T-cell (primary cell): Measurements from ENCODE around the gene SSBP4. TPM values are rescaled to one million over a fixed set of nuclear protein-coding genes. Genes with fewer than 3 reads are reported as not detected.

ENCODE experiments used
- ATAC-seq, 4 experiments: fragments of 200-7000 bp in 3 of 4; fragments of 150-1000 bp in 1 of 4; cut with Tn5 transposase; replicated peaks in 1 of 4; 1 replicate in 3 of 4; 2 replicates in 1 of 4; pipeline ENCODE4 v1.10.0; 2021; ENCODE audit warnings: moderate library complexity in 3 of 4, mild to moderate bottlenecking in 2 of 4, moderate number of reproducible peaks in 1 of 4
- CTCF ChIA-PET, 2 donors: fragments of 300-600 bp; sonication (Branson Sonifier 250); formaldehyde crosslinking; loops; one replicate each; lab custom pipeline; 2022; ENCODE audit warnings: antibody characterized with exemption in 2 of 2; lab: Charles Lee
- POLR2A ChIA-PET, 2 donors: fragments of 300-600 bp; sonication (Branson Sonifier 250); formaldehyde crosslinking; loops; one replicate each; lab custom pipeline; 2022; ENCODE audit warnings: antibody characterized with exemption in 2 of 2; lab: Charles Lee
- DNase-seq, 35 experiments: peaks; one replicate each; pipeline versions ENCODE4 v3.0.0 to v3.0.0-alpha.2; 2013 to 2023
- H3K27ac ChIP-seq: one replicate; pipeline ENCODE4 v1.5.1; 2013; ENCODE audit warnings: low read length
- H3K27me3 ChIP-seq, 2 experiments: replicated peaks in 1 of 2; 1 replicate in 1 of 2; 2 replicates in 1 of 2; pipeline versions ENCODE4 v1.6.1 to v1.7.0; 2013; ENCODE audit warnings: low read length in 1 of 2, mixed read lengths in 1 of 2; ENCODE audit not compliant: control insufficient read depth in 2 of 2, insufficient read depth in 2 of 2; ENCODE audit errors: extremely low read depth in 1 of 2
- H3K36me3 ChIP-seq, 2 donors: 1 replicate in 1 of 2; 2 replicates in 1 of 2; pipeline versions ENCODE4 v1.6.1 to v1.7.0; 2013; ENCODE audit warnings: low read length in 1 of 2; ENCODE audit not compliant: control insufficient read depth in 2 of 2, insufficient read depth in 1 of 2; ENCODE audit errors: extremely low read depth in 1 of 2
- H3K4me1 ChIP-seq, 2 experiments: 1 replicate in 1 of 2; 2 replicates in 1 of 2; pipeline versions ENCODE4 v1.6.1 to v1.7.0; 2013; ENCODE audit warnings: low read length in 2 of 2, mixed read lengths in 1 of 2; ENCODE audit not compliant: insufficient read depth in 2 of 2, control insufficient read depth in 1 of 2; ENCODE audit errors: extremely low read depth in 1 of 2
- H3K4me3 ChIP-seq, 2 donors: 1 replicate in 1 of 2; 2 replicates in 1 of 2; pipeline versions ENCODE4 v1.5.1 to v1.7.0; 2013; ENCODE audit warnings: mild to moderate bottlenecking in 2 of 2, low read length in 1 of 2, moderate library complexity in 1 of 2; ENCODE audit not compliant: control insufficient read depth in 1 of 2; ENCODE audit errors: extremely low read depth in 1 of 2
- H3K9me3 ChIP-seq: 2 replicates; pipeline ENCODE4 v1.7.0; 2013
- H3K27ac Mint-ChIP-seq, 2 donors: one replicate each; pipeline ENCODE4 v1.8.0; 2020 to 2021; ENCODE audit warnings: mild to moderate bottlenecking in 2 of 2, mixed read lengths in 2 of 2
- H3K27me3 Mint-ChIP-seq, 2 donors: one replicate each; pipeline ENCODE4 v1.8.0; 2021 to 2022; ENCODE audit warnings: mixed read lengths in 2 of 2
- H3K36me3 Mint-ChIP-seq: one replicate; pipeline ENCODE4 v1.8.0; 2021; ENCODE audit warnings: mixed read lengths
- H3K4me1 Mint-ChIP-seq, 3 donors: one replicate each; pipeline ENCODE4 v1.8.0; 2020 to 2022; ENCODE audit warnings: mixed read lengths in 3 of 3, mild to moderate bottlenecking in 1 of 3
- H3K4me3 Mint-ChIP-seq, 3 donors: one replicate each; pipeline ENCODE4 v1.8.0; 2020 to 2022; ENCODE audit warnings: mild to moderate bottlenecking in 3 of 3, mixed read lengths in 3 of 3, moderate library complexity in 3 of 3
- H3K9me3 Mint-ChIP-seq, 3 donors: one replicate each; pipeline ENCODE4 v1.8.0; 2020 to 2022; ENCODE audit warnings: mixed read lengths in 3 of 3
- WGBS: methylation state at CpG from one replicate; pipeline ENCODE4 v1.1.5; 2013; ENCODE audit warnings: missing lambda C conversion rate; ENCODE audit not compliant: insufficient coverage; 5-methylcytosine and 5-hydroxymethylcytosine counted together
- total RNA-seq, 35 experiments: library from RNA in 6 of 35; stranded (reverse) in 6 of 35; fragments of 120-200 nt in 1 of 35; gene quantifications; one replicate each; pipeline versions ENCODE4 v1.2.1 to v1.2.4 and lab custom pipeline; 2013 to 2026

SSBP4 gene
- total RNA-seq, 5 donors from 2014 or later (not counting 1 experiment from before 2014, with no cell fraction given), result 71.3 to 127 (median 102) TPM

GRCh38 chr19:18426416-18426767 lies 7.2 kb downstream of the SSBP4 start:
- Histone ChIP-seq H3K27me3 (no peaks in the 10 kb centered on the region), H3K4me3 (no peak overlapping the region), H3K36me3 (peaks cover 0 to 6% of the 10 kb centered on the region in 2 donors), H3K27ac (peak overlapping the region; percentile 88), H3K9me3 (no peaks in the 10 kb centered on the region), H3K4me1 (peaks cover 31 to 97% of the 10 kb centered on the region in 2 experiments)
- ATAC-seq (no peak), DNase-seq (no peak)
- CTCF ChIA-PET, result no interaction called here
- Mint-ChIP-seq H3K9me3 (no peaks in the 10 kb centered on the region), H3K4me3 (no peak overlapping the region), H3K27ac (no peak overlapping the region), H3K27me3 (no peaks in the 10 kb centered on the region), H3K36me3 (no peaks in the 10 kb centered on the region), H3K4me1 (peaks cover 34 to 64% (median 45%) of the 10 kb centered on the region in 3 donors)
- POLR2A ChIA-PET, result no interaction called here
- WGBS, result 92% methylated on average over 4 of the region's 8 CpGs

- Mint-ChIP-seq H3K4me1 (peaks cover 26 to 58% (median 39%) of the 10 kb centered on the region in 3 donors), H3K27me3 (no peaks in the 10 kb centered on the region), H3K9me3 (no peaks in the 10 kb centered on the region), H3K27ac (peak overlapping the region; percentile 4 to 39), H3K36me3 (no peaks in the 10 kb centered on the region), H3K4me3 (no peak overlapping the region)
- DNase-seq, result no peak
- ChIA-PET POLR2A (no interaction called here), CTCF (no interaction called here)
- no peaks in the 10 kb centered on the region for H3K9me3 ChIP-seq
- peaks cover 0 to 9% of the 10 kb centered on the region in 2 donors for H3K36me3 ChIP-seq
- peak overlapping the region; percentile 88 for H3K27ac ChIP-seq
- no peaks in the 10 kb centered on the region for H3K27me3 ChIP-seq
- no peak for ATAC-seq
- WGBS, result 93% methylated on average over 12 of the region's 16 CpGs
- peaks cover 29 to 97% of the 10 kb centered on the region in 2 experiments for H3K4me1 ChIP-seq
- no peak overlapping the region for H3K4me3 ChIP-seq
Measured at GRCh38 chr19:18427080-18427742, 8.0 kb downstream of the SSBP4 start.

GRCh38 chr19:18427743-18428113 lies 8.5 kb downstream of the SSBP4 start:
- H3K4me3 ChIP-seq, result no peak overlapping the region
- peak overlapping the region; percentile 88 for H3K27ac ChIP-seq
- ChIA-PET POLR2A (no interaction called here), CTCF (interaction anchor here in 1 of 2 donors (0.6 kb wide), 1 partner anchor 218 kb away, joined by 4 read pairs; no protein-coding TSS in a partner anchor)
- peaks cover 24 to 97% of the 10 kb centered on the region in 2 experiments for H3K4me1 ChIP-seq
- Mint-ChIP-seq H3K4me3 (no peak overlapping the region), H3K27ac (no peak overlapping the region), H3K27me3 (no peaks in the 10 kb centered on the region), H3K9me3 (no peaks in the 10 kb centered on the region), H3K4me1 (peaks cover 23 to 55% (median 35%) of the 10 kb centered on the region in 3 donors), H3K36me3 (no peaks in the 10 kb centered on the region)
- 93% methylated on average over 6 of the region's 12 CpGs for WGBS
- no peak for ATAC-seq
- no peaks in the 10 kb centered on the region for H3K9me3 ChIP-seq
- DNase-seq, result no peak
- H3K36me3 ChIP-seq, result peaks cover 0 to 9% of the 10 kb centered on the region in 2 donors
- H3K27me3 ChIP-seq, result no peaks in the 10 kb centered on the region

GRCh38 chr19:18428173-18428786 lies 9.1 kb downstream of the SSBP4 start:
- H3K36me3 Mint-ChIP-seq, result no peaks in the 10 kb centered on the region
- no peak for DNase-seq
- no peaks in the 10 kb centered on the region for H3K27me3 Mint-ChIP-seq
- ChIA-PET CTCF (interaction anchor here in 1 of 2 donors (0.6 to 0.7 kb wide), 3 partner anchors 8 to 219 kb away, joined by 3 to 4 read pairs (median 3); no protein-coding TSS in a partner anchor), POLR2A (interaction anchor here in 1 of 2 donors (0.7 to 0.8 kb wide), 2 partner anchors 8 to 11 kb away, joined by 4 to 18 read pairs; no protein-coding TSS in a partner anchor)
- no peaks in the 10 kb centered on the region for H3K9me3 ChIP-seq
- peak overlapping the region in 1 of 2 donors; percentile 47 for H3K4me3 ChIP-seq
- H3K27ac Mint-ChIP-seq, result peak overlapping the region in 1 of 2 donors; percentile 49
- H3K27ac ChIP-seq, result peak overlapping the region; percentile 88
- WGBS, result 64% methylated on average over 5 of the region's 17 CpGs
- no peaks in the 10 kb centered on the region for H3K9me3 Mint-ChIP-seq
- H3K4me1 ChIP-seq, result peaks cover 21 to 97% of the 10 kb centered on the region in 2 experiments
- H3K4me3 Mint-ChIP-seq, result peak overlapping the region in 2 of 3 donors; percentile 41 to 65
- H3K4me1 Mint-ChIP-seq, result peaks cover 20 to 51% (median 31%) of the 10 kb centered on the region in 3 donors
- ATAC-seq, result no peak
- no peaks in the 10 kb centered on the region for H3K27me3 ChIP-seq
- peaks cover 0 to 11% of the 10 kb centered on the region in 2 donors for H3K36me3 ChIP-seq

GRCh38 chr19:18428787-18429674 lies 9.8 kb downstream of the SSBP4 start:
- Histone ChIP-seq H3K9me3 (no peaks in the 10 kb centered on the region), H3K27ac (peak overlapping the region; percentile 88), H3K27me3 (no peaks in the 10 kb centered on the region), H3K36me3 (peaks cover 0 to 11% of the 10 kb centered on the region in 2 donors), H3K4me3 (peak overlapping the region; percentile 17 to 47), H3K4me1 (peaks cover 15 to 92% of the 10 kb centered on the region in 2 experiments)
- peaks cover 16 to 44% (median 25%) of the 10 kb centered on the region in 3 donors for H3K4me1 Mint-ChIP-seq
- ATAC-seq, result peak; percentile 79 to 83 (median 81)
- H3K4me3 Mint-ChIP-seq, result peak overlapping the region; percentile 34 to 65 (median 64)
- H3K9me3 Mint-ChIP-seq, result no peaks in the 10 kb centered on the region
- CTCF ChIA-PET, result interaction anchor here in 1 of 2 donors (0.6 to 0.7 kb wide), 3 partner anchors 9 to 90 kb away, joined by 3 to 4 read pairs (median 3); no protein-coding TSS in a partner anchor
- H3K36me3 Mint-ChIP-seq, result no peaks in the 10 kb centered on the region
- WGBS, result 2% methylated on average over 62 of the region's 77 CpGs
- peak overlapping the region; percentile 19 to 64 for H3K27ac Mint-ChIP-seq
- no peaks in the 10 kb centered on the region for H3K27me3 Mint-ChIP-seq
- DNase-seq, result peak; percentile 65 to 94 (median 84)
- POLR2A ChIA-PET, result interaction anchor here in 1 of 2 donors (0.7 to 0.8 kb wide), 2 partner anchors 9 to 12 kb away, joined by 4 to 18 read pairs; no protein-coding TSS in a partner anchor
